Naive thymus-derived CD4-positive, alpha-beta T cell (primary cell): ENCODE measurements around the gene AP2A2. TPM values are rescaled to one million over a fixed set of nuclear protein-coding genes. Genes with fewer than 3 reads are reported as not detected.
"Not testable (repeated sequence)": the region's sequence is repeated elsewhere in the genome, so short reads cannot be mapped to it uniquely, and the experiment has no call there.

ENCODE experiments used
- ATAC-seq: fragments of 150-1000 bp; cut with Tn5 transposase; 2 replicates; pipeline ENCODE4 v1.10.0; 2021; ENCODE audit warnings: mild to moderate bottlenecking, moderate library complexity
- CTCF ChIA-PET: fragments of 350-600 bp; sonication (Branson Sonifier 250); formaldehyde crosslinking; loops from one replicate; lab custom pipeline; 2021; ENCODE audit warnings: antibody characterized with exemption; lab: Charles Lee
- POLR2A ChIA-PET: fragments of 350-600 bp; sonication (Branson Sonifier 250); formaldehyde crosslinking; loops from one replicate; lab custom pipeline; 2021; ENCODE audit warnings: antibody characterized with exemption, inconsistent platforms; lab: Charles Lee
- DNase-seq, 9 donors: peaks; one replicate each; pipeline versions ENCODE4 v3.0.0 to v3.0.0-alpha.2; 2020 to 2022; ENCODE audit warnings: mixed read lengths in 1 of 9
- H3K27ac ChIP-seq: one replicate; pipeline ENCODE4 v1.7.0; 2013; ENCODE audit warnings: mild to moderate bottlenecking, low read depth, low read length, moderate library complexity
- H3K27me3 ChIP-seq, 2 donors: one replicate each; pipeline ENCODE4 v1.7.0; 2013; ENCODE audit warnings: low read length in 2 of 2, mild to moderate bottlenecking in 2 of 2, moderate library complexity in 2 of 2; ENCODE audit not compliant: control insufficient read depth in 2 of 2, insufficient read depth in 2 of 2
- H3K36me3 ChIP-seq, 3 experiments: 1 replicate in 2 of 3; 2 replicates in 1 of 3; pipeline ENCODE4 v1.7.0; 2013; ENCODE audit warnings: low read length in 3 of 3, mild to moderate bottlenecking in 3 of 3, moderate library complexity in 1 of 3; ENCODE audit not compliant: insufficient read depth in 3 of 3, control insufficient read depth in 2 of 3
- H3K4me1 ChIP-seq, 2 donors: one replicate each; pipeline ENCODE4 v1.7.0; 2013; ENCODE audit warnings: low read length in 2 of 2, mild to moderate bottlenecking in 2 of 2, moderate library complexity in 1 of 2; ENCODE audit not compliant: control insufficient read depth in 2 of 2, insufficient read depth in 2 of 2
- H3K4me3 ChIP-seq: 2 replicates; pipeline ENCODE4 v1.7.0; 2013; ENCODE audit warnings: mild to moderate bottlenecking, low read length
- H3K9me3 ChIP-seq, 3 experiments: 1 replicate in 2 of 3; 2 replicates in 1 of 3; pipeline ENCODE4 v1.7.0; 2013; ENCODE audit warnings: low read length in 3 of 3; ENCODE audit not compliant: control insufficient read depth in 2 of 3
- H3K27ac Mint-ChIP-seq, 9 donors: one replicate each; pipeline ENCODE4 v1.8.0; 2020 to 2022; ENCODE audit warnings: mixed read lengths in 9 of 9, mild to moderate bottlenecking in 8 of 9, moderate library complexity in 5 of 9, inconsistent platforms in 2 of 9
- H3K27me3 Mint-ChIP-seq, 5 donors: one replicate each; pipeline ENCODE4 v1.8.0; 2021 to 2022; ENCODE audit warnings: mixed read lengths in 5 of 5, mild to moderate bottlenecking in 1 of 5
- H3K36me3 Mint-ChIP-seq, 5 donors: one replicate each; pipeline ENCODE4 v1.8.0; 2020 to 2022; ENCODE audit warnings: mixed read lengths in 5 of 5, mild to moderate bottlenecking in 3 of 5, inconsistent platforms in 1 of 5
- H3K4me1 Mint-ChIP-seq, 7 donors: one replicate each; pipeline ENCODE4 v1.8.0; 2020 to 2022; ENCODE audit warnings: mixed read lengths in 7 of 7, mild to moderate bottlenecking in 3 of 7, inconsistent platforms in 1 of 7
- H3K4me3 Mint-ChIP-seq, 10 donors: one replicate each; pipeline ENCODE4 v1.8.0; 2020 to 2022; ENCODE audit warnings: mild to moderate bottlenecking in 10 of 10, mixed read lengths in 10 of 10, moderate library complexity in 6 of 10, inconsistent platforms in 2 of 10
- H3K9me3 Mint-ChIP-seq, 11 donors: one replicate each; pipeline ENCODE4 v1.8.0; 2020 to 2022; ENCODE audit warnings: mixed read lengths in 11 of 11, mild to moderate bottlenecking in 4 of 11, inconsistent platforms in 1 of 11, moderate library complexity in 1 of 11
- intact Hi-C, 2 donors: fragments of 100-400 bp; cut with micrococcal nuclease; formaldehyde crosslinking; loops; one replicate each; pipeline ENCODE4 v1.15.1; 2023
- polyA plus RNA-seq, 2 donors: library from polyadenylated mRNA; unstranded; fragments of 300-500 nt; fragmentation: Illumina TruSeq; gene quantifications; one replicate each; pipeline ENCODE4 v1.2.3, GENCODE V29; 2021
- total RNA-seq, 6 experiments: library from RNA in 5 of 6; stranded (reverse) in 5 of 6; gene quantifications; 1 replicate in 5 of 6; 2 replicates in 1 of 6; pipeline ENCODE4 v1.2.3 and lab custom pipeline; 2021 to 2026

AP2A2 gene
- total and polyA plus RNA-seq, 7 experiments from 2014 or later = 8.7 to 93.3 (median 79.3) TPM

- POLR2A ChIA-PET = no interaction called here
- Histone ChIP-seq H3K9me3 (no peaks in the 10 kb centered on the region), H3K4me3 (no peak overlapping the region), H3K27ac (no peak overlapping the region), H3K27me3 (no peaks in the 10 kb centered on the region), H3K4me1 (peaks cover 12 to 14% of the 10 kb centered on the region in 2 donors), H3K36me3 (peaks cover 0 to 54% (median 4%) of the 10 kb centered on the region in 3 experiments)
- Mint-ChIP-seq H3K36me3 (peaks cover 0 to 27% (median 6%) of the 10 kb centered on the region in 5 donors), H3K4me1 (peaks cover 22 to 51% (median 39%) of the 10 kb centered on the region in 7 donors), H3K4me3 (no peak overlapping the region), H3K27me3 (no peaks in the 10 kb centered on the region), H3K27ac (peak overlapping the region in 6 of 9 donors; percentile 69 to 95 (median 86)), H3K9me3 (no peaks in the 10 kb centered on the region)
- CTCF ChIA-PET = no interaction called here
- intact Hi-C loops = loop anchor here (2.0 to 5.0 kb wide), 3 partner anchors 45 to 125 kb away; partner anchors contain the start of gene AP2A2 (in 2 of the 2)
- DNase-seq = no peak
- no peak for ATAC-seq
Measured at GRCh38 chr11:971731-972365, 46.2 kb downstream of the AP2A2 start.

- Mint-ChIP-seq H3K27me3 (no peaks in the 10 kb centered on the region), H3K36me3 (peaks cover 0 to 27% (median 6%) of the 10 kb centered on the region in 5 donors), H3K9me3 (no peaks in the 10 kb centered on the region), H3K27ac (peak overlapping the region in 3 of 9 donors; percentile 21 to 62 (median 46)), H3K4me1 (peaks cover 22 to 51% (median 39%) of the 10 kb centered on the region in 7 donors), H3K4me3 (no peak overlapping the region)
- intact Hi-C loops = loop anchor here (5.0 kb wide), 2 partner anchors 45 to 125 kb away; partner anchors contain the start of gene AP2A2 (in 1 of the 2)
- POLR2A ChIA-PET = no interaction called here
- CTCF ChIA-PET = no interaction called here
- H3K9me3 ChIP-seq = no peaks in the 10 kb centered on the region
- H3K27me3 ChIP-seq = no peaks in the 10 kb centered on the region
- H3K36me3 ChIP-seq = peaks cover 0 to 62% (median 7%) of the 10 kb centered on the region in 3 experiments
- no peak overlapping the region for H3K4me3 ChIP-seq
- DNase-seq = no peak
- H3K27ac ChIP-seq = no peak overlapping the region
- no peak for ATAC-seq
- H3K4me1 ChIP-seq = peaks cover 12 to 14% of the 10 kb centered on the region in 2 donors
Measured at GRCh38 chr11:972523-973211, 47.0 kb downstream of the AP2A2 start.

GRCh38 chr11:973237-973636, 47.6 kb downstream of the AP2A2 start:
- Mint-ChIP-seq H3K4me1 (peaks cover 22 to 49% (median 39%) of the 10 kb centered on the region in 7 donors), H3K27ac (peak overlapping the region in 5 of 9 donors; percentile 2 to 87 (median 61)), H3K27me3 (no peaks in the 10 kb centered on the region), H3K36me3 (peaks cover 0 to 27% (median 6%) of the 10 kb centered on the region in 5 donors), H3K4me3 (no peak overlapping the region), H3K9me3 (no peaks in the 10 kb centered on the region)
- Histone ChIP-seq H3K4me3 (no peak overlapping the region), H3K9me3 (no peaks in the 10 kb centered on the region), H3K36me3 (peaks cover 0 to 68% (median 13%) of the 10 kb centered on the region in 3 experiments), H3K4me1 (peaks cover 12 to 14% of the 10 kb centered on the region in 2 donors), H3K27me3 (no peaks in the 10 kb centered on the region), H3K27ac (no peak overlapping the region)
- CTCF ChIA-PET = no interaction called here
- DNase-seq (no peak), ATAC-seq (no peak)
- POLR2A ChIA-PET = no interaction called here
- intact Hi-C loops = loop anchor here (5.0 kb wide), 2 partner anchors 46 to 126 kb away; partner anchors contain the start of gene AP2A2 (in 1 of the 2)

GRCh38 chr11:975376-975775, 49.7 kb downstream of the AP2A2 start:
- intact Hi-C loops, H3K9me3 ChIP-seq, H3K27ac ChIP-seq, H3K9me3 Mint-ChIP-seq, ATAC-seq, POLR2A ChIA-PET, CTCF ChIA-PET, DNase-seq, H3K4me3 ChIP-seq, H3K4me1 ChIP-seq, H3K27me3 ChIP-seq, H3K4me3 Mint-ChIP-seq, H3K27me3 Mint-ChIP-seq: not testable (repeated sequence)
- H3K36me3 Mint-ChIP-seq = peaks cover 0 to 27% (median 3%) of the 10 kb centered on the region in 5 donors
- H3K36me3 ChIP-seq = peaks cover 0 to 80% (median 13%) of the 10 kb centered on the region in 3 experiments
- peaks cover 14 to 30% (median 21%) of the 10 kb centered on the region in 7 donors for H3K4me1 Mint-ChIP-seq
- H3K27ac Mint-ChIP-seq = peak overlapping the region in 3 of 9 donors; percentile 12 to 40 (median 34)

- no peak for DNase-seq
- no peak overlapping the region for H3K27ac ChIP-seq
- no peak for ATAC-seq
- intact Hi-C loops = no loop called here
- no peaks in the 10 kb centered on the region for H3K9me3 ChIP-seq
- peaks cover 0 to 83% (median 13%) of the 10 kb centered on the region in 3 experiments for H3K36me3 ChIP-seq
- H3K4me1 ChIP-seq = peaks cover 0 to 2% of the 10 kb centered on the region in 2 donors
- Mint-ChIP-seq H3K4me3 (no peak overlapping the region), H3K27me3 (no peaks in the 10 kb centered on the region), H3K4me1 (peaks cover 9 to 26% (median 16%) of the 10 kb centered on the region in 7 donors), H3K36me3 (peaks cover 0 to 28% (median 3%) of the 10 kb centered on the region in 5 donors), H3K27ac (peak overlapping the region in 4 of 9 donors; percentile 2 to 34 (median 8)), H3K9me3 (no peaks in the 10 kb centered on the region)
- no peaks in the 10 kb centered on the region for H3K27me3 ChIP-seq
- no peak overlapping the region for H3K4me3 ChIP-seq
- ChIA-PET POLR2A (no interaction called here), CTCF (no interaction called here)
Measured at GRCh38 chr11:975827-976226, 50.2 kb downstream of the AP2A2 start.

GRCh38 chr11:976431-977160, 50.9 kb downstream of the AP2A2 start:
- ChIA-PET CTCF (no interaction called here), POLR2A (no interaction called here)
- Mint-ChIP-seq H3K27ac (peak overlapping the region in 2 of 9 donors; percentile 18 to 19), H3K4me3 (no peak overlapping the region), H3K4me1 (peaks cover 5 to 21% (median 11%) of the 10 kb centered on the region in 7 donors), H3K9me3 (no peaks in the 10 kb centered on the region), H3K36me3 (peaks cover 0 to 30% (median 4%) of the 10 kb centered on the region in 5 donors), H3K27me3 (no peaks in the 10 kb centered on the region)
- no peak overlapping the region for H3K4me3 ChIP-seq
- H3K9me3 ChIP-seq = no peaks in the 10 kb centered on the region
- ATAC-seq = peak; percentile 30
- H3K4me1 ChIP-seq = no peaks in the 10 kb centered on the region
- no peak for DNase-seq
- no peaks in the 10 kb centered on the region for H3K27me3 ChIP-seq
- H3K36me3 ChIP-seq = peaks cover 0 to 83% (median 13%) of the 10 kb centered on the region in 3 experiments
- intact Hi-C loops = no loop called here
- no peak overlapping the region for H3K27ac ChIP-seq
